ENCODE measurements around the gene SAPCD2. TPM values are rescaled to one million over a fixed set of nuclear protein-coding genes. Genes with fewer than 3 reads are reported as not detected.

SAPCD2 gene
- total and polyA plus RNA-seq, 2 of the 4 experiments (the other 2 are of a cell fraction), result 3.4 to 4.9 TPM

DNA sequence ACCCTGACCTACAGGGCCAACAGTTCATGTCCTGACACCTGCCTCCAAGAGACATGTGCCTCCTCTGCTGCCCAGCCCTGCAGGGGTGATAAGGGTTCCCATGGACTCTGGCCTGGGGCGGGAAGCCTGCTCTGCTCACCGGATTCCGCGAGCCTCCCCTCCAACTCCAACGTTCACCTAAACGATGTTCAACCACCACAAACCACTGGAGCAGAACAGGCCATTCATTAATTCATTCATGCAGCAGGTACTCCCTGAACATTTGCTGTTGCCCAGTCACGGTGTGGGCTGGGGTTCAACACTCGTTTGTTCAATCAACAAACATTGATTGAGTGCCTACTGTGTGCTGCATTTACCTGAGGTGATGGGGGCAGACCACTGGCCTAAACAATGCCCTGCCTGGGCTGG, 3.6 kb upstream of the SAPCD2 start:
- no peak overlapping the region for H2BK120ac ChIP-seq (ENCODE audit: low read depth, low read length)
- H3K36me3 ChIP-seq (ENCODE audit: control insufficient read depth, insufficient read depth, low read length), result peaks cover 6% of the 10 kb centered on the region; the same call in 1 of the 2 replicates
- H3K79me1 ChIP-seq (ENCODE audit: low read depth in 1 of 2, low read length in 2 of 2), result peaks cover 9 to 19% of the 10 kb centered on the region in 2 experiments
- no TSS peak for BruUV-seq (replicated peaks)
- DNase-seq (no peak), ATAC-seq (ENCODE audit: low read depth) (no peak)
- peaks cover 5% of the 10 kb centered on the region for H4K20me1 ChIP-seq (ENCODE audit: insufficient read depth, low read length)
- no peaks in the 10 kb centered on the region; the same call in 1 of the 2 replicates for H3K27me3 ChIP-seq (ENCODE audit: control insufficient read depth, insufficient read depth, low read length)
- H3K9me1 ChIP-seq (ENCODE audit: insufficient read depth, low read length), result no peaks in the 10 kb centered on the region
- dilution Hi-C loops (cut with HindIII; ENCODE audit: low sequenced_read_pairs, unreplicated experiment) (no loop called here), in situ Hi-C loops (cut with MboI; ENCODE audit: low sequenced_read_pairs) (no loop called here), intact Hi-C loops (cut with micrococcal nuclease) (no loop called here)
- H3K4ac ChIP-seq (ENCODE audit: low read depth, low read length), result no peak overlapping the region
- no peaks in the 10 kb centered on the region for H3K9me3 ChIP-seq (ENCODE audit: control insufficient read depth, insufficient read depth, low read length)
- WGBS, 2 experiments (ENCODE audit: extremely low coverage in 2 of 2, insufficient read length in 1 of 2), result 80% methylated on average over 4 of the region's 8 CpGs; no CpG with 5 or more reads in 1 of the 2 experiments
- CTCF ChIA-PET, result no interaction called here
- no peak overlapping the region for H4K91ac ChIP-seq (ENCODE audit: insufficient read depth, low read depth, low read length)
- no peak overlapping the region for H3K14ac ChIP-seq (replicated peaks; ENCODE audit: low read depth, low read length)
- no peak overlapping the region for H3K4me2 ChIP-seq (ENCODE audit: low read depth, low read length)
- H3K4me1 ChIP-seq (ENCODE audit: control insufficient read depth, insufficient read depth, low read length), result peaks cover 3% of the 10 kb centered on the region; the same call in 1 of the 2 replicates
- no peak overlapping the region for H4K5ac ChIP-seq (ENCODE audit: low read depth, low read length)
- no peak overlapping the region for H3K56ac ChIP-seq (ENCODE audit: extremely low read depth, insufficient read depth, low read length)
- H2BK5ac ChIP-seq (ENCODE audit: low read depth, low read length, poor library complexity, severe bottlenecking), result no peak overlapping the region
- H3K27ac ChIP-seq (ENCODE audit: insufficient read depth, low read length), result no peak overlapping the region
- no peak overlapping the region for H3K4me3 ChIP-seq (ENCODE audit: insufficient read depth, low read depth, low read length)
- H3K23ac ChIP-seq (ENCODE audit: low read depth, low read length), result no peak overlapping the region
- H4K8ac ChIP-seq (ENCODE audit: low read depth in 2 of 2, low read length in 2 of 2), result no peak overlapping the region
- TF ChIP-seq RCOR1 (IDR thresholded peaks at IDR 0.05; ENCODE audit: insufficient replicate concordance, low read length), result no peak
- TF ChIP-seq MAFK (IDR thresholded peaks at IDR 0.05; ENCODE audit: low read depth, low read length), result no peak
- no peak for TF ChIP-seq RAD21 (IDR thresholded peaks at IDR 0.05; ENCODE audit: low read length)
- TF ChIP-seq, protein P1, sequence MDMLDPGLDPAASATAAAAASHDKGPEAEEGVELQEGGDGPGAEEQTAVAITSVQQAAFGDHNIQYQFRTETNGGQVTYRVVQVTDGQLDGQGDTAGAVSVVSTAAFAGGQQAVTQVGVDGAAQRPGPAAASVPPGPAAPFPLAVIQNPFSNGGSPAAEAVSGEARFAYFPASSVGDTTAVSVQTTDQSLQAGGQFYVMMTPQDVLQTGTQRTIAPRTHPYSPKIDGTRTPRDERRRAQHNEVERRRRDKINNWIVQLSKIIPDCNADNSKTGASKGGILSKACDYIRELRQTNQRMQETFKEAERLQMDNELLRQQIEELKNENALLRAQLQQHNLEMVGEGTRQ (IDR thresholded peaks at IDR 0.05; ENCODE audit: low read depth, low read length), result no peak
- TF ChIP-seq, protein P2, sequence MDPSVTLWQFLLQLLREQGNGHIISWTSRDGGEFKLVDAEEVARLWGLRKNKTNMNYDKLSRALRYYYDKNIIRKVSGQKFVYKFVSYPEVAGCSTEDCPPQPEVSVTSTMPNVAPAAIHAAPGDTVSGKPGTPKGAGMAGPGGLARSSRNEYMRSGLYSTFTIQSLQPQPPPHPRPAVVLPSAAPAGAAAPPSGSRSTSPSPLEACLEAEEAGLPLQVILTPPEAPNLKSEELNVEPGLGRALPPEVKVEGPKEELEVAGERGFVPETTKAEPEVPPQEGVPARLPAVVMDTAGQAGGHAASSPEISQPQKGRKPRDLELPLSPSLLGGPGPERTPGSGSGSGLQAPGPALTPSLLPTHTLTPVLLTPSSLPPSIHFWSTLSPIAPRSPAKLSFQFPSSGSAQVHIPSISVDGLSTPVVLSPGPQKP (IDR thresholded peaks at IDR 0.05; ENCODE audit: borderline replicate concordance, low read depth, low read length), result no peak
- no peak for TF ChIP-seq MXI1 (IDR thresholded peaks at IDR 0.05; ENCODE audit: borderline replicate concordance, low read depth, low read length)
- TF ChIP-seq, protein P3, sequence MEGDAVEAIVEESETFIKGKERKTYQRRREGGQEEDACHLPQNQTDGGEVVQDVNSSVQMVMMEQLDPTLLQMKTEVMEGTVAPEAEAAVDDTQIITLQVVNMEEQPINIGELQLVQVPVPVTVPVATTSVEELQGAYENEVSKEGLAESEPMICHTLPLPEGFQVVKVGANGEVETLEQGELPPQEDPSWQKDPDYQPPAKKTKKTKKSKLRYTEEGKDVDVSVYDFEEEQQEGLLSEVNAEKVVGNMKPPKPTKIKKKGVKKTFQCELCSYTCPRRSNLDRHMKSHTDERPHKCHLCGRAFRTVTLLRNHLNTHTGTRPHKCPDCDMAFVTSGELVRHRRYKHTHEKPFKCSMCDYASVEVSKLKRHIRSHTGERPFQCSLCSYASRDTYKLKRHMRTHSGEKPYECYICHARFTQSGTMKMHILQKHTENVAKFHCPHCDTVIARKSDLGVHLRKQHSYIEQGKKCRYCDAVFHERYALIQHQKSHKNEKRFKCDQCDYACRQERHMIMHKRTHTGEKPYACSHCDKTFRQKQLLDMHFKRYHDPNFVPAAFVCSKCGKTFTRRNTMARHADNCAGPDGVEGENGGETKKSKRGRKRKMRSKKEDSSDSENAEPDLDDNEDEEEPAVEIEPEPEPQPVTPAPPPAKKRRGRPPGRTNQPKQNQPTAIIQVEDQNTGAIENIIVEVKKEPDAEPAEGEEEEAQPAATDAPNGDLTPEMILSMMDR (conservative IDR thresholded peaks at IDR 0.05; ENCODE audit: low read depth, low read length), result no peak
- no peak for TF ChIP-seq SMC3 (IDR thresholded peaks at IDR 0.05; ENCODE audit: low read depth, low read length)
- TF ChIP-seq BHLHE40 (IDR thresholded peaks at IDR 0.05; ENCODE audit: low read depth, low read length), result no peak
- TF ChIP-seq FOS (IDR thresholded peaks at IDR 0.05; ENCODE audit: low read depth, low read length), result no peak
- H3K9ac ChIP-seq (ENCODE audit: low read depth, low read length), result no peak overlapping the region
- H2AK9ac ChIP-seq (replicated peaks; ENCODE audit: low read depth, low read length, poor library complexity), result peak overlapping the region; percentile 72
- no peak overlapping the region for H2BK20ac ChIP-seq (ENCODE audit: low read depth, low read length)
- no peak overlapping the region for H2BK15ac ChIP-seq (ENCODE audit: low read depth, low read length)
- no peak overlapping the region for H3K18ac ChIP-seq (ENCODE audit: low read depth, low read length)
- H2AK5ac ChIP-seq (ENCODE audit: low read depth, low read length), result no peak overlapping the region
- POLR2A ChIA-PET (ENCODE audit: unreplicated experiment), result no interaction called here
- H2AFZ ChIP-seq (replicated peaks; ENCODE audit: low read length, poor library complexity), result no peak overlapping the region
